K562 treated with DMSO at 1 percent for 4 hours (cell line): ENCODE measurements around the gene CD300E. TPM values are rescaled to one million over a fixed set of nuclear protein-coding genes. Genes with fewer than 3 reads are reported as not detected.

Source experiments
- total RNA-seq: library from RNA; unstranded; fragments of 300-600 nt; gene quantifications from 2 replicates; pipeline ENCODE4 v1.2.3, GENCODE V29; 2022; ENCODE audit not compliant: insufficient read depth

The CD300E gene, protein sequence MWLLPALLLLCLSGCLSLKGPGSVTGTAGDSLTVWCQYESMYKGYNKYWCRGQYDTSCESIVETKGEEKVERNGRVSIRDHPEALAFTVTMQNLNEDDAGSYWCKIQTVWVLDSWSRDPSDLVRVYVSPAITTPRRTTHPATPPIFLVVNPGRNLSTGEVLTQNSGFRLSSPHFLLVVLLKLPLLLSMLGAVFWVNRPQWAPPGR
- total RNA-seq, result not detected in 2 replicates

DNA sequence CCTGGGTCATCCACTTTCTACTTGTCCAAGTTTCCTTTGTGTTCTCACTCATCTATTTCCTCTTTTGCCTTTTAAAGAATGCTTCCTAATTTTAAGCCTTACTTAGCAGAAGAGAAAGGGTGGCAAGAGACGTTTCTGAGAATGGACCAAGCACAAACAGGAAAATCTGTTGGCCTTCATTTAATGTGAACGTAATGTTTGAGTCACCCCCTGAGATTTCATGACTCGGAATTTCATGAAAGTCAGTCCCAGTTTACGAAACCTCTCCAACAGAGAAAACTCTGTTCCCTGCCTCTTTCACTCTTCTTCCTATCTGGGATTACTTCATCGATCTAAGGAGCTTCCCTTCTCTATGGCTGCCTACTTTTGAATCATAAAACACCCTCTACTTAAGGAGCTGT lies at the start of gene CD300E:
TSS of gene CD300E (minus strand) at position 46 of the 401 bp plus-strand sequence. CDS start 117 bp downstream, outside the sequence.

DNA sequence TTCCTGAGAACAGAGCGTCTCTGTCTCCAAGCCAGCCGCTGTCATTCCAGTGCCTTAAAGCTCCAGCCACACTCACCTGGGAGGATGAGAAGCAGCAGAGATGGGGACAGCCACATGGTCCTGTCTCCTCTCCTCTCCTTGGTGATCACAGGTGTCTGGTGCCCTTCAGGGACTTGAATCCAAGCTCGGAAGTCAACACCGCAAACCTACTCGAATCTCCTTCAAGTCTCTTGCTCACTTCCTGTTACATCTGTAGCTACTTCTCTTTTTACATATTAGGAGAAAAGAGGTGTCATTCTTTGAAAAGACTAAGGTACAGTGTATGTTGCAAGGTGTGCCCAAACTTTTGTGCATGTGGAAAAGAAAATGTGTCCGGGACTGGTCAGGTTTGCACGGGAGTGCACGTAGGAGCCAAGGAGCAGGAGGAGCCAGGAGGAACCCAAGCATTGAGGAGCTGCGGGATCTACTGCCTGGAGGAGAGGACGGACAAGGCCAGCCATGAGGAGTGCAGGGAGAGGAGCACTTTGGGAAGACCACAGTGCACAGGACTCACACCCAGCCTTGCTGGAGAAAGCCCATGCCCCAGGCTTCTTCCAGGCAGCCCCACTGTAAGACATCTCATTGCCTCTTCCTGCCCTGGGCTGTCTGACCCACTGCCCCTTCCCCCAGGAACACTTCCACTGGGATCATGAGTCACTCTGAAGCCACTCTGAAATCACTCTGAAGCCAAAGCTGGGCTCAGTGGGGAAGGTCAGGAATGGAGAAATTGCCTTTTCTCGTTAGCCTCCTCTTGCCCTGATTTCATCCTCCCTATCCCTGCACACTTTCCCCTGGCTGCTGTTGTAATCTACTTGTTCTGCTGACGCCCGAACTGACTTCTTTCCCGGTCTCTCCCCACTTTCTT lies 31.2 kb downstream of the CD300E start, which contains the start of gene CD300LD:
TSS of gene CD300LD (minus strand) at position 197 of the 904 bp plus-strand sequence. CDS start at position 116, 81 bp downstream.

DNA sequence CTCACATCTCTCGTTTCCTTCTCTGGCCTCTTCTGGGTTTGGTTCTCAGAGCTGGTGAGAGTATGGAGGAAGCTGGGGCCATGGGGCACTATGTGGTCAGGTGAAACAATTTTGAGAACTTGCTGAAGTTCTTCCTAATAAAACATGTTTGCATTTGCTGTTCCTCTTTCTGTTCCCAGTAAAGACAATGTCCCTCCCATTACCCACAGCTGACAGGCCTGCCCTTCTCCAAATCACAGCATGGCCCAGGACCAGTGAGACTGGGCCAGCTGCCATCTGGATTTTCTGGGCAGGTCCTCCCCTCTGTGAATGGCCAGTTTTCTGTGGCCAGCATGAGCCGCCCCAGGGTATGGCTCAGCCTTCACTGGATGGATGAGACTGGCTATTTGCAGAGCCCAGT lies 56.1 kb downstream of the CD300E start, which contains the start of gene CD300H:
TSS of gene CD300H (minus strand) at position 113 of the 400 bp plus-strand sequence.

Other genes with a start within 250 kb of the CD300E start
- gene GPRC5C, start 191.7 kb downstream of the CD300E start, total RNA-seq, result 6.6 and 15.4 TPM in 2 replicates
- gene CD300A, start 157.1 kb downstream of the CD300E start, total RNA-seq, result 1.5 and 3.1 TPM in 2 replicates
- gene CD300LB, start 92.3 kb downstream of the CD300E start, total RNA-seq, result not detected in 2 replicates
- gene CD300C, start 77.6 kb downstream of the CD300E start, total RNA-seq, result not detected in 2 replicates
- not detected in 2 replicates for gene CD300H, start 56.2 kb downstream of the CD300E start, total RNA-seq
- gene CD300LD, start 31.5 kb downstream of the CD300E start, total RNA-seq, result not detected in 2 replicates
- not detected in 2 replicates for gene CD300LF, start 89.2 kb upstream of the CD300E start, total RNA-seq
- gene RAB37, start 113.5 kb upstream of the CD300E start, total RNA-seq, result not detected in 2 replicates
- 72.2 and 83.0 TPM in 2 replicates for gene NHERF1, start 124.9 kb upstream of the CD300E start, total RNA-seq
- 22.0 and 26.5 TPM in 2 replicates for gene NAT9, start 152.6 kb upstream of the CD300E start, total RNA-seq
- gene GRIN2C, start 236.1 kb upstream of the CD300E start, total RNA-seq, result 0.86 and 1.1 TPM in 2 replicates
- gene FDXR, start 249.3 kb upstream of the CD300E start, total RNA-seq, result 85.8 and 115 TPM in 2 replicates